ENCODE results near the gene PRELID3B.

- TF ChIP-seq BCL3 (IDR thresholded peaks at IDR 0.05; ENCODE audit: borderline replicate concordance, insufficient read depth, low read depth, low read length, poor library complexity, severe bottlenecking) (no peak), CBX3 (IDR thresholded peaks at IDR 0.05; ENCODE audit: borderline replicate concordance, low read depth) (no peak), CTCF (IDR thresholded peaks at IDR 0.05 in 2 of 3, conservative IDR thresholded peaks at IDR 0.05 in 1 of 3; ENCODE audit: control insufficient read depth in 2 of 3, extremely low read depth in 1 of 3, insufficient read depth in 1 of 3, low read depth in 3 of 3, low read length in 3 of 3) (no peak), HDAC6 (IDR thresholded peaks at IDR 0.05; ENCODE audit: unreplicated experiment) (no peak), BHLHE40 (IDR thresholded peaks at IDR 0.05; ENCODE audit: borderline replicate concordance in 1 of 2, low read depth in 2 of 2, low read length in 1 of 2) (no peak), SMC3 (IDR thresholded peaks at IDR 0.05; ENCODE audit: borderline replicate concordance, low read length) (no peak), USF2 (IDR thresholded peaks at IDR 0.05; ENCODE audit: borderline replicate concordance, low read depth, low read length) (no peak), JUND (IDR thresholded peaks at IDR 0.05; ENCODE audit: low read depth, low read length) (no peak), POLR2AphosphoS5 (IDR thresholded peaks at IDR 0.05; ENCODE audit: low read length) (no peak), SPI1 (IDR thresholded peaks at IDR 0.05; ENCODE audit: borderline replicate concordance, insufficient read depth, low read depth, low read length) (no peak), CBFB (IDR thresholded peaks at IDR 0.05; ENCODE audit: low read depth) (no peak)
Observed at GRCh38 chr20:59003836-59004492, 38.6 kb downstream of the PRELID3B start.
